K562 (cell line): ENCODE data around the gene DBF4B. TPM values are rescaled to one million over a fixed set of nuclear protein-coding genes. Genes with fewer than 3 reads are reported as not detected.

Source experiments
- ATAC-seq: fragments of 200-7000 bp; cut with Tn5 transposase; 3 replicates; pipeline ENCODE4 v1.9.1; 2020; ENCODE audit warnings: moderate library complexity
- BruUV-seq: library from RNA; stranded (reverse); fragments of 400-500 nt; replicated peaks from 2 replicates; lab custom pipeline; 2021; lab: Mats Ljungman, UMichigan
- CTCF ChIA-PET: fragments of 300-600 bp; formaldehyde crosslinking; extraction: SDS; loops from one replicate; lab custom pipeline; 2021; ENCODE audit warnings: low intra/inter-chr PET ratio; lab: Yijun Ruan, JAX
- POLR2A ChIA-PET: fragments of 300-600, 350-650 bp; sonication (Branson Sonifier 250); formaldehyde crosslinking; extraction: SDS; loops from one replicate; lab custom pipeline; 2021; ENCODE audit warnings: antibody characterized with exemption, inconsistent platforms; lab: Yijun Ruan, JAX
- DNase-seq, 4 experiments: peaks; one replicate each; pipeline versions ENCODE4 v3.0.0 to v3.0.0-alpha.2; 2011 to 2018; ENCODE audit warnings: low spot score in 3 of 4, mixed read lengths in 3 of 4; ENCODE audit errors: extremely low read depth in 1 of 4
- FAIRE-seq: peaks from 2 replicates; lab custom pipeline; 2011; peaks lifted over from hg19 to GRCh38; lab: Jason Lieb, UNC
- H2AFZ ChIP-seq: 2 replicates; pipeline ENCODE4 v1.6.0; 2011; ENCODE audit warnings: low read depth, low read length, control low read depth, inconsistent platforms
- H3K27ac ChIP-seq: fragments of 200-600 bp; 3 replicates; pipeline ENCODE4 v1.8.0; 2011; ENCODE audit warnings: low read depth, mild to moderate bottlenecking, control low read depth, inconsistent platforms, low read length, moderate library complexity, mixed read lengths; ENCODE audit errors: extremely low read depth
- H3K27me3 ChIP-seq, 2 experiments: fragments of 300-600 bp in 1 of 2; 2 replicates in 1 of 2; 3 replicates in 1 of 2; pipeline versions ENCODE4 v1.6.0 to v1.8.0; 2011; ENCODE audit warnings: inconsistent platforms in 2 of 2, low read length in 2 of 2, mild to moderate bottlenecking in 1 of 2, mixed read lengths in 1 of 2, moderate library complexity in 1 of 2; ENCODE audit not compliant: control insufficient read depth in 2 of 2, insufficient read depth in 2 of 2
- H3K36me3 ChIP-seq: fragments of 300-600 bp; 3 replicates; pipeline ENCODE4 v1.8.0; 2011; ENCODE audit warnings: mild to moderate bottlenecking, low read length, inconsistent platforms; ENCODE audit not compliant: control insufficient read depth, insufficient read depth
- H3K4me1 ChIP-seq, 2 experiments: fragments of 200-600 bp in 1 of 2; replicated peaks in 1 of 2; 2 replicates in 1 of 2; 3 replicates in 1 of 2; pipeline versions ENCODE4 v1.5.1 to v1.8.0; 2011; ENCODE audit warnings: inconsistent platforms in 2 of 2, low read length in 2 of 2, mild to moderate bottlenecking in 1 of 2, mixed read lengths in 1 of 2, moderate library complexity in 1 of 2; ENCODE audit not compliant: control insufficient read depth in 2 of 2, insufficient read depth in 2 of 2
- H3K4me2 ChIP-seq: 2 replicates; pipeline ENCODE4 v1.6.1; 2011; ENCODE audit warnings: low read length, control low read depth, inconsistent platforms, mixed read lengths; ENCODE audit not compliant: insufficient read depth
- H3K4me3 ChIP-seq: fragments of 200-600 bp; sonication (generic), shearing (Covaris generic); 2 replicates; pipeline ENCODE4 v1.5.1; 2016; ENCODE audit warnings: control low read depth, inconsistent platforms
- H3K79me2 ChIP-seq: fragments of 200-600 bp; 3 replicates; pipeline ENCODE4 v1.8.0; 2011; ENCODE audit warnings: low read length, inconsistent platforms; ENCODE audit not compliant: control insufficient read depth, insufficient read depth
- H3K9ac ChIP-seq, 2 experiments: 2 replicates each; pipeline versions ENCODE4 v1.6.0 to v1.6.1; 2011; ENCODE audit warnings: low read depth in 2 of 2, low read length in 2 of 2, control low read depth in 1 of 2, inconsistent platforms in 1 of 2, mild to moderate bottlenecking in 1 of 2, mixed read lengths in 1 of 2; ENCODE audit not compliant: insufficient read depth in 1 of 2
- H3K9me1 ChIP-seq: one replicate; pipeline ENCODE4 v1.6.0; 2011; ENCODE audit warnings: inconsistent platforms, mild to moderate bottlenecking, low read length, moderate library complexity; ENCODE audit not compliant: control insufficient read depth, insufficient read depth
- H3K9me3 ChIP-seq: replicated peaks from 2 replicates; pipeline ENCODE4 v1.5.1; 2011; ENCODE audit warnings: low read depth, low read length, inconsistent platforms; ENCODE audit not compliant: control insufficient read depth, insufficient read depth
- H4K20me1 ChIP-seq: replicated peaks from 2 replicates; pipeline ENCODE4 v1.6.1; 2011; ENCODE audit warnings: low read length, inconsistent platforms, mixed read lengths; ENCODE audit not compliant: control insufficient read depth, insufficient read depth
- RBFOX2 ChIP-seq: fragments of 200-400 bp; formaldehyde crosslinking; IDR thresholded peaks from 2 replicates; pipeline ENCODE4 v1.6.1; 2017; ENCODE audit warnings: low read depth, mild to moderate bottlenecking, low read length, moderate library complexity
- ZNF121 ChIP-seq: sonication (generic); formaldehyde crosslinking; conservative IDR thresholded peaks from 2 replicates; pipeline ENCODE4 v1.8.0; 2022; ENCODE audit warnings: missing genetic modification reagents
- ZNF518B ChIP-seq: fragments of 250-450 bp; sonication (Bioruptor Pico); IDR thresholded peaks from 2 replicates; pipeline ENCODE4 v1.5.0; 2021; ENCODE audit warnings: mild to moderate bottlenecking, moderate library complexity
- WGBS: fragments of 100-300 bp; shearing (Covaris generic); methylation state at CpG from one replicate; pipeline ENCODE4 v1.1.6; 2016; ENCODE audit warnings: low coverage, mixed read lengths; ENCODE audit not compliant: insufficient coverage; ENCODE audit errors: missing lambda C conversion rate; 5-methylcytosine and 5-hydroxymethylcytosine counted together
- in situ Hi-C: fragments of 300-500 bp; cut with MboI; formaldehyde crosslinking; loops from 4 replicates; pipeline ENCODE4 v1.15.0; 2018; ENCODE audit warnings: inconsistent platforms, mixed read lengths
- intact Hi-C: fragments of 100-400 bp; cut with micrococcal nuclease; formaldehyde crosslinking; loops from 2 replicates; pipeline ENCODE4 v1.14.2; 2022
- polyA plus RNA-seq, 8 experiments: library from polyadenylated mRNA; depleted of rRNA in 4 of 8; stranded (reverse) in 5 of 8; unstranded in 3 of 8; fragments of >200 nt; fragmentation: Nextera tagmentation in 2 of 8; fragmentation: Illumina TruSeq in 1 of 8; extraction: Ambion mirVana in 2 of 8; extraction: Trizol in 1 of 8; gene quantifications; 2 replicates each; pipeline versions ENCODE4 v1.2.1 to v1.2.3, GENCODE V29; 2011 to 2014; ENCODE audit warnings: inconsistent platforms in 1 of 8, missing spikeins in 1 of 8
- total RNA-seq, 7 experiments: library from RNA; depleted of rRNA in 6 of 7; stranded (reverse); fragments of >200 nt in 6 of 7; fragmentation: Illumina TruSeq in 2 of 7; extraction: Trizol in 2 of 7; gene quantifications; 2 replicates each; pipeline versions ENCODE4 v1.2.1 to v1.2.3, GENCODE V29; 2011 to 2021; ENCODE audit warnings: low replicate concordance in 1 of 7

DBF4B gene
- total and polyA plus RNA-seq, 9 of the 15 experiments (the other 6 are each of a cell fraction or from before 2014, with no cell fraction given): 2.5 to 26.9 (median 14.6) TPM

- ATAC-seq (no peak), DNase-seq (no peak), FAIRE-seq (no peak)
- Histone ChIP-seq H3K9me3 (no peaks in the 10 kb centered on the region), H2AFZ (no peak overlapping the region), H3K9ac (no peak overlapping the region), H3K36me3 (peaks cover 14% of the 10 kb centered on the region; the same call in 2 of the 3 replicates), H3K4me3 (peak overlapping the region; percentile 53; the same call in 1 of the 2 replicates), H3K4me2 (peak overlapping the region; percentile 88; the same call in 1 of the 2 replicates), H3K4me1 (peaks cover 8 to 11% of the 10 kb centered on the region in 2 experiments; a peak in 4 of 5 replicates), H3K79me2 (peaks cover 15% of the 10 kb centered on the region), H3K27ac (no peak overlapping the region), H3K9me1 (no peaks in the 10 kb centered on the region), H4K20me1 (no peaks in the 10 kb centered on the region), H3K27me3 (no peaks in the 10 kb centered on the region)
- POLR2A ChIA-PET: interaction anchor here (1.0 to 1.8 kb wide), 3 partner anchors 11 to 154 kb away, joined by 3 to 5 read pairs (median 4); no protein-coding TSS in a partner anchor
- BruUV-seq: no TSS peak
- intact Hi-C loops (no loop called here), in situ Hi-C loops (no loop called here)
- TF ChIP-seq ZNF518B (CRISPR knock-in tag) (no peak), RBFOX2 (no peak), ZNF121 (CRISPR knock-in tag) (peak; percentile 79; the same call in 1 of the 2 replicates)
- WGBS: 100% methylated on average over 2 of the region's 2 CpGs
- CTCF ChIA-PET: no interaction called here
Observed at GRCh38 chr17:44688200-44688599, 20.3 kb upstream of the DBF4B start.
